B cell (primary cell): ENCODE measurements around the gene MYH15. TPM values are rescaled to one million over a fixed set of nuclear protein-coding genes. Genes with fewer than 3 reads are reported as not detected.

ENCODE experiments used
- ATAC-seq: fragments of 200-7000 bp; cut with Tn5 transposase; one replicate; pipeline ENCODE4 v1.10.0; 2021; ENCODE audit warnings: low read depth, mild to moderate bottlenecking, moderate number of reproducible peaks, moderate library complexity
- CTCF ChIA-PET: fragments of 350-600 bp; sonication (Branson Sonifier 250); formaldehyde crosslinking; loops from one replicate; lab custom pipeline; 2021; ENCODE audit warnings: antibody characterized with exemption, inconsistent platforms; lab: Charles Lee
- POLR2A ChIA-PET: fragments of 350-600 bp; sonication (Branson Sonifier 250); formaldehyde crosslinking; loops from one replicate; lab custom pipeline; 2021; ENCODE audit warnings: antibody characterized with exemption; lab: Charles Lee
- DNase-seq: peaks from one replicate; pipeline ENCODE4 v3.0.0; 2013
- H2AFZ ChIP-seq: 2 replicates; pipeline ENCODE4 v1.6.1; 2012; ENCODE audit warnings: mild to moderate bottlenecking, low read depth, low read length; ENCODE audit not compliant: insufficient read depth, poor library complexity, severe bottlenecking
- H3K27ac ChIP-seq, 2 donors: 1 replicate in 1 of 2; 2 replicates in 1 of 2; pipeline ENCODE4 v1.5.1; 2012 to 2013; ENCODE audit warnings: low read length in 2 of 2, mild to moderate bottlenecking in 2 of 2, moderate library complexity in 1 of 2
- H3K27me3 ChIP-seq, 4 experiments: fragments of 200-600 bp in 1 of 4; sonication (generic) in 1 of 4; replicated peaks in 1 of 4; 1 replicate in 2 of 4; 2 replicates in 2 of 4; pipeline versions ENCODE4 v1.6.1 to v1.7.0; 2013 to 2016; ENCODE audit warnings: low read length in 3 of 4, mild to moderate bottlenecking in 2 of 4, mixed read lengths in 1 of 4, moderate library complexity in 1 of 4; ENCODE audit not compliant: insufficient read depth in 4 of 4, control insufficient read depth in 3 of 4; ENCODE audit errors: control extremely low read depth in 1 of 4
- H3K36me3 ChIP-seq, 2 experiments: replicated peaks in 1 of 2; 1 replicate in 1 of 2; 2 replicates in 1 of 2; pipeline versions ENCODE4 v1.6.1 to v1.7.1; 2013; ENCODE audit warnings: low read length in 1 of 2; ENCODE audit not compliant: insufficient read depth in 2 of 2, control insufficient read depth in 1 of 2; ENCODE audit errors: control extremely low read depth in 1 of 2, extremely low read depth in 1 of 2
- H3K4me1 ChIP-seq, 2 donors: fragments of 200-600 bp in 1 of 2; sonication (generic) in 1 of 2; 1 replicate in 1 of 2; 2 replicates in 1 of 2; pipeline versions ENCODE4 v1.5.1 to v1.6.1; 2013 to 2017; ENCODE audit warnings: low read length in 2 of 2; ENCODE audit not compliant: control insufficient read depth in 2 of 2, insufficient read depth in 2 of 2
- H3K4me2 ChIP-seq: replicated peaks from 2 replicates; pipeline ENCODE3; 2012; ENCODE audit warnings: mild to moderate bottlenecking, low read depth, low read length; ENCODE audit not compliant: poor library complexity, severe bottlenecking
- H3K4me3 ChIP-seq, 5 experiments: fragments of 200-600 bp in 1 of 5; sonication (generic) in 1 of 5; 1 replicate in 3 of 5; 2 replicates in 2 of 5; pipeline versions ENCODE4 v1.5.1 to v1.7.0; 2011 to 2016; ENCODE audit warnings: low read length in 4 of 5, mild to moderate bottlenecking in 4 of 5, low read depth in 2 of 5, control low read depth in 1 of 5, moderate library complexity in 1 of 5; ENCODE audit not compliant: insufficient read depth in 1 of 5; ENCODE audit errors: control extremely low read depth in 1 of 5, extremely low read depth in 1 of 5
- H3K79me2 ChIP-seq: fragments of 200-600 bp; sonication (generic); one replicate; pipeline ENCODE4 v1.6.0; 2016; ENCODE audit warnings: low read length; ENCODE audit not compliant: control insufficient read depth, insufficient read depth
- H3K9ac ChIP-seq: fragments of 200-600 bp; sonication (generic); 2 replicates; pipeline ENCODE4 v1.6.1; 2017; ENCODE audit warnings: mild to moderate bottlenecking, low read length, moderate library complexity
- H3K9me3 ChIP-seq, 3 donors: one replicate each; pipeline versions ENCODE4 v1.6.1 to v1.7.1; 2013; ENCODE audit warnings: low read length in 2 of 3; ENCODE audit not compliant: control insufficient read depth in 2 of 3, insufficient read depth in 1 of 3; ENCODE audit errors: control extremely low read depth in 1 of 3
- H4K20me1 ChIP-seq: 2 replicates; pipeline ENCODE4 v1.6.0; 2012; ENCODE audit warnings: mild to moderate bottlenecking, low read length; ENCODE audit not compliant: insufficient read depth, control insufficient read depth, poor library complexity, severe bottlenecking
- H3K27ac Mint-ChIP-seq: one replicate; pipeline ENCODE4 v1.8.0; 2021; ENCODE audit warnings: mixed read lengths
- H3K27me3 Mint-ChIP-seq: one replicate; pipeline ENCODE4 v1.8.0; 2021; ENCODE audit warnings: mixed read lengths
- H3K4me1 Mint-ChIP-seq: one replicate; pipeline ENCODE4 v1.8.0; 2021; ENCODE audit warnings: mixed read lengths
- H3K4me3 Mint-ChIP-seq: one replicate; pipeline ENCODE4 v1.8.0; 2021; ENCODE audit warnings: mixed read lengths
- H3K9me3 Mint-ChIP-seq: one replicate; pipeline ENCODE4 v1.8.0; 2022; ENCODE audit warnings: mixed read lengths; ENCODE audit not compliant: insufficient read depth
- EZH2 ChIP-seq: IDR thresholded peaks from 2 replicates; pipeline ENCODE4 v1.6.1; 2012; ENCODE audit warnings: borderline replicate concordance, low read depth, mild to moderate bottlenecking, moderate library complexity, low read length; ENCODE audit not compliant: insufficient read depth, poor library complexity, severe bottlenecking
- WGBS: methylation state at CpG from one replicate; pipeline ENCODE4 v1.1.5; 2013; ENCODE audit warnings: missing lambda C conversion rate; ENCODE audit not compliant: insufficient coverage; 5-methylcytosine and 5-hydroxymethylcytosine counted together
- intact Hi-C: fragments of 100-400 bp; cut with micrococcal nuclease; formaldehyde crosslinking; loops from one replicate; pipeline ENCODE4 v1.10.0; 2022
- polyA plus RNA-seq: library from polyadenylated mRNA; depleted of rRNA; stranded (reverse); fragments of >200 nt; gene quantifications from 2 replicates; pipeline ENCODE4 v1.2.3, GENCODE V29; 2012
- total RNA-seq, 2 donors: library from RNA; stranded (reverse); fragments of 120-200 nt in 1 of 2; gene quantifications; 1 replicate in 1 of 2; 2 replicates in 1 of 2; pipeline versions ENCODE4 v1.2.3 to v1.2.4, GENCODE V29; 2013 to 2022
- TF ChIP-seq, protein P1 (sequence below): fragments of 200-600 bp; IDR thresholded peaks from one replicate; pipeline ENCODE4 v1.8.0; 2022; ENCODE audit warnings: antibody characterized with exemption, mild to moderate bottlenecking

Gene MYH15
- total and polyA plus RNA-seq, 2 donors (not counting 1 experiment from before 2014, with no cell fraction given): 0.06 TPM; not detected in 1

DNA sequence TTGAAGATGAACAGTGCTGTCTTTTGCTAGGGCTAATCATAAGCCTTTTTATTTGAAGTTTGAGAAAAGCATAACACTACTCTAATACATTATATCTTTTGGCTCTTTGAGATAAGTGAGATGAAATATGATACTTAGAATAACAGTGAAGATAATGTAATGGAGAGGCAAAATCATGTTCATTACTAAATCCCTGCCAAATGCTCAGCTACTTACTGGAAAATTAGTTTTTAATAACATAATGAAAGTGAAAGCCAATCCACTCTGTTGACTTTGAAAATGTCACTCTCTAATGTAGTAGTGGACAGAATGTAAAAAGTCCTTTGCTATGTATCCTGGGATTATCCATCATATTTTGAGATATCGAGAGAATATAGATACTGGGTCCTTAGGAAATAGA is 35.9 kb upstream of the MYH15 start:
- Mint-ChIP-seq H3K4me1 (peaks cover 10% of the 10 kb centered on the region), H3K4me3 (peak overlapping the region; percentile 67), H3K9me3 (no peaks in the 10 kb centered on the region), H3K27ac (no peak overlapping the region), H3K27me3 (no peaks in the 10 kb centered on the region)
- Histone ChIP-seq H3K27ac (peak overlapping the region in 1 of 2 donors; percentile 54), H3K9me3 (no peaks in the 10 kb centered on the region), H3K4me1 (peaks cover 0 to 3% of the 10 kb centered on the region in 2 donors), H3K36me3 (peaks cover 0 to 1% of the 10 kb centered on the region in 2 experiments), H2AFZ (peak overlapping the region; percentile 23), H3K4me2 (peak overlapping the region; percentile 65), H3K79me2 (no peaks in the 10 kb centered on the region), H3K4me3 (peak overlapping the region in 4 of 5 experiments; percentile 5 to 44 (median 32)), H3K27me3 (no peaks in the 10 kb centered on the region), H4K20me1 (no peaks in the 10 kb centered on the region), H3K9ac (peak overlapping the region; percentile 65)
- POLR2A ChIA-PET: interaction anchor here (0.5 kb wide), 1 partner anchor 47 kb away, joined by 3 read pairs; no protein-coding TSS in a partner anchor
- TF ChIP-seq, protein P1, sequence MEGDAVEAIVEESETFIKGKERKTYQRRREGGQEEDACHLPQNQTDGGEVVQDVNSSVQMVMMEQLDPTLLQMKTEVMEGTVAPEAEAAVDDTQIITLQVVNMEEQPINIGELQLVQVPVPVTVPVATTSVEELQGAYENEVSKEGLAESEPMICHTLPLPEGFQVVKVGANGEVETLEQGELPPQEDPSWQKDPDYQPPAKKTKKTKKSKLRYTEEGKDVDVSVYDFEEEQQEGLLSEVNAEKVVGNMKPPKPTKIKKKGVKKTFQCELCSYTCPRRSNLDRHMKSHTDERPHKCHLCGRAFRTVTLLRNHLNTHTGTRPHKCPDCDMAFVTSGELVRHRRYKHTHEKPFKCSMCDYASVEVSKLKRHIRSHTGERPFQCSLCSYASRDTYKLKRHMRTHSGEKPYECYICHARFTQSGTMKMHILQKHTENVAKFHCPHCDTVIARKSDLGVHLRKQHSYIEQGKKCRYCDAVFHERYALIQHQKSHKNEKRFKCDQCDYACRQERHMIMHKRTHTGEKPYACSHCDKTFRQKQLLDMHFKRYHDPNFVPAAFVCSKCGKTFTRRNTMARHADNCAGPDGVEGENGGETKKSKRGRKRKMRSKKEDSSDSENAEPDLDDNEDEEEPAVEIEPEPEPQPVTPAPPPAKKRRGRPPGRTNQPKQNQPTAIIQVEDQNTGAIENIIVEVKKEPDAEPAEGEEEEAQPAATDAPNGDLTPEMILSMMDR: no peak
- TF ChIP-seq EZH2: no peak
- CTCF ChIA-PET: interaction anchor here (1.2 kb wide), 1 partner anchor 57 kb away, joined by 3 read pairs; no protein-coding TSS in a partner anchor
- intact Hi-C loops: loop anchor here (10.0 kb wide), 1 partner anchor 611 kb away; no protein-coding TSS in a partner anchor
- ATAC-seq (no peak), DNase-seq (peak; percentile 4)
- WGBS: no CpG with 5 or more reads among the region's 1 CpG

DNA sequence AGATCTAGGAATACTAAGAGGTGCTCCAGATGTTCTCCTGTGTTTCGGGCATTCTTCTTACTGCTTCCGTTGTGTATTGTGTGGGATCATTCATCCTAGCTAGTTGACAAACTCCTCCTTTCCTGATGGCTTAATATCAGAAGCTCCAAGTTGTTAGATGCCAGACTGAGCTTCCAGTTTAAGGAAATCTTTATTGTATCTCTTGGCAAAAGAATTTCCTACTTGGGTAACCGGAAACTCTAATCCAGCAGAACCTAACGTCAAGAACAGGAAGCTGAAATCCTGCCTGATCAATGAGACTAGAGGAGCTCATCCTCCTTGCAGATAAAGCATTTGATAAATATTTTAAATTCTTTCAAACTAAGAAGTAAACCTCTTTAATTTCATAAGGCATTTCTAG is 27.7 kb upstream of the MYH15 start:
- Histone ChIP-seq H3K27me3 (no peaks in the 10 kb centered on the region), H3K4me3 (no peak overlapping the region), H3K4me2 (no peak overlapping the region), H3K27ac (no peak overlapping the region), H2AFZ (no peak overlapping the region), H4K20me1 (no peaks in the 10 kb centered on the region), H3K9ac (no peak overlapping the region), H3K36me3 (no peaks in the 10 kb centered on the region), H3K9me3 (no peaks in the 10 kb centered on the region), H3K4me1 (no peaks in the 10 kb centered on the region), H3K79me2 (no peaks in the 10 kb centered on the region)
- POLR2A ChIA-PET: no interaction called here
- CTCF ChIA-PET: interaction anchor here (1.4 to 1.5 kb wide), 2 partner anchors 14 to 15 kb away, joined by 3 to 4 read pairs; no protein-coding TSS in a partner anchor
- no peaks in the 10 kb centered on the region for H3K4me1 Mint-ChIP-seq
- DNase-seq (no peak), ATAC-seq (no peak)
- peaks cover 3% of the 10 kb centered on the region for H3K27me3 Mint-ChIP-seq
- no peak overlapping the region for H3K4me3 Mint-ChIP-seq
- H3K9me3 Mint-ChIP-seq: no peaks in the 10 kb centered on the region
- H3K27ac Mint-ChIP-seq: no peak overlapping the region
- TF ChIP-seq EZH2: no peak
- TF ChIP-seq, protein P1: no peak
- intact Hi-C loops: no loop called here
- no CpG with 5 or more reads among the region's 4 CpGs for WGBS
